CD4-positive, alpha-beta memory T cell (primary cell): ENCODE results near the gene PMM2. TPM values are rescaled to one million over a fixed set of nuclear protein-coding genes. Genes with fewer than 3 reads are reported as not detected.
"Not testable (repeated sequence)": the region's sequence is repeated elsewhere in the genome, so short reads cannot be mapped to it uniquely, and the experiment has no call there.

Source experiments
- CTCF ChIA-PET: fragments of 350-600 bp; sonication (Branson Sonifier 250); formaldehyde crosslinking; loops from one replicate; lab custom pipeline; 2021; ENCODE audit warnings: inconsistent platforms; ENCODE audit not compliant: partially characterized antibody; lab: Charles Lee
- POLR2A ChIA-PET: fragments of 350-600 bp; sonication (Branson Sonifier 250); formaldehyde crosslinking; loops from one replicate; lab custom pipeline; 2021; ENCODE audit not compliant: partially characterized antibody; lab: Charles Lee
- DNase-seq, 5 donors: peaks; one replicate each; pipeline versions ENCODE4 v3.0.0 to v3.0.0-alpha.2; 2020 to 2022; ENCODE audit warnings: mixed read lengths in 1 of 5
- H3K27ac ChIP-seq: one replicate; pipeline ENCODE4 v1.7.0; 2013; ENCODE audit warnings: low read depth, low read length
- H3K27me3 ChIP-seq: 2 replicates; pipeline ENCODE4 v1.7.0; 2013; ENCODE audit warnings: mild to moderate bottlenecking, low read length, moderate library complexity; ENCODE audit not compliant: insufficient read depth
- H3K36me3 ChIP-seq: 2 replicates; pipeline ENCODE4 v1.7.0; 2013; ENCODE audit warnings: mild to moderate bottlenecking, low read length, moderate library complexity; ENCODE audit not compliant: insufficient read depth
- H3K4me1 ChIP-seq: 2 replicates; pipeline ENCODE4 v1.7.0; 2013; ENCODE audit warnings: mild to moderate bottlenecking, low read length, moderate library complexity; ENCODE audit not compliant: insufficient read depth
- H3K4me3 ChIP-seq, 2 donors: one replicate each; pipeline ENCODE4 v1.7.0; 2013; ENCODE audit warnings: low read length in 2 of 2, mild to moderate bottlenecking in 1 of 2
- H3K9me3 ChIP-seq, 2 donors: one replicate each; pipeline ENCODE4 v1.7.0; 2013; ENCODE audit warnings: low read length in 2 of 2, control low read depth in 1 of 2; ENCODE audit not compliant: control insufficient read depth in 1 of 2
- H3K27ac Mint-ChIP-seq, 7 donors: one replicate each; pipeline ENCODE4 v1.8.0; 2020 to 2021; ENCODE audit warnings: mixed read lengths in 7 of 7, mild to moderate bottlenecking in 6 of 7, inconsistent platforms in 3 of 7, moderate library complexity in 3 of 7
- H3K27me3 Mint-ChIP-seq, 2 donors: one replicate each; pipeline ENCODE4 v1.8.0; 2020 to 2021; ENCODE audit warnings: mixed read lengths in 2 of 2
- H3K36me3 Mint-ChIP-seq, 2 donors: one replicate each; pipeline ENCODE4 v1.8.0; 2020 to 2021; ENCODE audit warnings: mixed read lengths in 2 of 2, inconsistent platforms in 1 of 2, mild to moderate bottlenecking in 1 of 2
- H3K4me1 Mint-ChIP-seq, 4 donors: one replicate each; pipeline ENCODE4 v1.8.0; 2020 to 2021; ENCODE audit warnings: mixed read lengths in 4 of 4, mild to moderate bottlenecking in 1 of 4
- H3K4me3 Mint-ChIP-seq, 8 donors: one replicate each; pipeline ENCODE4 v1.8.0; 2020 to 2021; ENCODE audit warnings: mixed read lengths in 8 of 8, mild to moderate bottlenecking in 7 of 8, moderate library complexity in 6 of 8, inconsistent platforms in 3 of 8
- H3K9me3 Mint-ChIP-seq, 8 donors: one replicate each; pipeline ENCODE4 v1.8.0; 2020 to 2021; ENCODE audit warnings: mixed read lengths in 8 of 8, mild to moderate bottlenecking in 5 of 8, inconsistent platforms in 3 of 8, moderate library complexity in 1 of 8
- intact Hi-C: fragments of 100-400 bp; cut with micrococcal nuclease; formaldehyde crosslinking; loops from one replicate; pipeline ENCODE4 v1.15.1; 2023
- polyA plus RNA-seq, 2 donors: library from polyadenylated mRNA; unstranded; fragments of 300-500 nt; fragmentation: Illumina TruSeq; gene quantifications; one replicate each; pipeline ENCODE4 v1.2.3, GENCODE V29; 2021
- total RNA-seq, 2 experiments: library from RNA; stranded (reverse); gene quantifications; one replicate each; pipeline ENCODE4 v1.2.3, GENCODE V29; 2021

Gene PMM2
- total and polyA plus RNA-seq, 4 experiments from 2014 or later: 21.2 to 61.7 (median 43.4) TPM

DNA sequence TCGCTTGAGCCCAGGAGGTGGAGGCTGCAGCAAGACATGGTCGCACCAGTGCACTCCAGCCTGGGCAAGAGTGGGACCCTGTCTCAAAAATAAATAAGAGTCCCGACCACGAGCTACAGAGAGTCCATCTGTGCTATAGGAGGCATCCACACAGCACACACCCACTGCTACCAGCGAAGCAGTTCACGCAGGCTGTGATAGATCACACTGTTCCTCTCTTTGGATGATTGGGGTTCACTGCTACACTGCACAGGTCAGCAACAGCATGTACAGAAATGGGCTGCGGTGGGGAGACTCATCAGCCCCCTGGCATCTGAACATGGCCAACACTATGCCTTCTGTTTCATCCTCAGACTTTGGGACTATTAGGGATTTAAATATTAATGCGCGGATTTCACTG, 33.8 kb downstream of the PMM2 start:
- no peaks in the 10 kb centered on the region for H3K27me3 Mint-ChIP-seq
- H3K9me3 Mint-ChIP-seq: no peaks in the 10 kb centered on the region
- H3K27ac Mint-ChIP-seq: peak overlapping the region in 1 of 7 donors; percentile 33
- intact Hi-C loops: no loop called here
- Histone ChIP-seq H3K9me3 (no peaks in the 10 kb centered on the region), H3K4me3 (no peak overlapping the region), H3K27me3 (no peaks in the 10 kb centered on the region), H3K27ac (no peak overlapping the region), H3K4me1 (no peaks in the 10 kb centered on the region), H3K36me3 (peaks cover 23% of the 10 kb centered on the region)
- peaks cover 0 to 13% (median 9%) of the 10 kb centered on the region in 4 donors for H3K4me1 Mint-ChIP-seq
- DNase-seq: no peak
- H3K36me3 Mint-ChIP-seq: peaks cover 12 to 38% of the 10 kb centered on the region in 2 donors
- ChIA-PET POLR2A (no interaction called here), CTCF (no interaction called here)
- no peak overlapping the region for H3K4me3 Mint-ChIP-seq

DNA sequence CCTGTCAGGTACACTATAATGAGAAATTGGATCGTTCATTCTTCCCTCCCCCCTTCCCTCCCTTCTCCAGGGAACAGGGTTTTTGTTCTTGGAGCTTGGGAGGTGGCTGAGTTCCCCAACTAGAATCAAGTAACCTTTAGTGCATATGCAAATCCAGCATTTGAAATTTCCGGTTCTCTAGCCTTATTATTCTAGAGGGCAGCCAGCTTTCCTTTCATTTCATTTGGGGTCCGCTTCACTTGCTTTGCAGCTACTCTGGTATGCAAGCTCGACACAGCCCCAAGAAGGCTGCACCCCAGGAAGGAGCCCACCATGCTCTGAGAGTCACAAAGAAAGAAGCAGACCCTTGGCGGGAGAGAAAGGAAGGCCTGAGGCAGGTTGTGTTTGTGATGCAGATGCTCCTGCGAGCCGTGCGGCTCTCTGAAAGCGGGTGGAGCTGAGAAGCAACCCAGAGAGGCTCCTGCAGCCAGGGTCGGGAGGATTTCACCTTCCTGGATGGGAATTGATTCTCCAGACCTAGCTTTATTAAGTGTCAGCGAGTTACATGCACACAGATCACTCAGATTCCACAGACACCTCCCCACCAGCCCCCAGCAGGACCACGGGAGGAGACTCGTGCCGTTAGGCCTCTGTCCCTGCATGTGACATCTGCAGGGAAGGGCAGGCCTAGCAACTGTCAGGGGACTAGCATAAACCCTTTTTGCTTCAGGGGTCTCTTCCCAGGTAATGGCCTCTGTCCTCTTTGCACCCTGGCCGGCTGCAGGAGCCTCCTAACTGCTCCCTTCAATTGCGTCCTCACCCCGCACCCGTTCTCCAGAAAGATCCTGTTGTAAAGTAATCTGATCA, 34.5 kb downstream of the PMM2 start:
- Mint-ChIP-seq H3K27me3 (no peaks in the 10 kb centered on the region), H3K4me3 (no peak overlapping the region), H3K27ac (peak overlapping the region in 3 of 7 donors; percentile 35 to 50 (median 40)), H3K4me1 (peaks cover 0 to 13% (median 9%) of the 10 kb centered on the region in 4 donors), H3K9me3 (no peaks in the 10 kb centered on the region), H3K36me3 (peaks cover 12 to 37% of the 10 kb centered on the region in 2 donors)
- intact Hi-C loops: no loop called here
- Histone ChIP-seq H3K4me3 (no peak overlapping the region), H3K4me1 (no peaks in the 10 kb centered on the region), H3K9me3 (no peaks in the 10 kb centered on the region), H3K27me3 (no peaks in the 10 kb centered on the region), H3K36me3 (peaks cover 23% of the 10 kb centered on the region), H3K27ac (no peak overlapping the region)
- ChIA-PET CTCF (no interaction called here), POLR2A (no interaction called here)
- DNase-seq: no peak

GRCh38 chr16:8832717-8833105, 35.1 kb downstream of the PMM2 start:
- Histone ChIP-seq H3K4me3 (no peak overlapping the region), H3K27ac (no peak overlapping the region), H3K4me1 (no peaks in the 10 kb centered on the region), H3K9me3 (no peaks in the 10 kb centered on the region), H3K27me3 (no peaks in the 10 kb centered on the region), H3K36me3 (peaks cover 23% of the 10 kb centered on the region)
- intact Hi-C loops: no loop called here
- Mint-ChIP-seq H3K9me3 (no peaks in the 10 kb centered on the region), H3K27me3 (no peaks in the 10 kb centered on the region), H3K36me3 (peaks cover 12 to 36% of the 10 kb centered on the region in 2 donors), H3K27ac (peak overlapping the region; percentile 35 to 78 (median 60)), H3K4me3 (peak overlapping the region in 3 of 8 donors; percentile 46 to 53 (median 50)), H3K4me1 (peaks cover 0 to 13% (median 9%) of the 10 kb centered on the region in 4 donors)
- CTCF ChIA-PET: no interaction called here
- POLR2A ChIA-PET: no interaction called here
- no peak for DNase-seq

- H3K4me1 ChIP-seq, H3K27ac Mint-ChIP-seq, POLR2A ChIA-PET, H3K27me3 Mint-ChIP-seq, H3K4me3 Mint-ChIP-seq, H3K36me3 ChIP-seq, H3K4me3 ChIP-seq, DNase-seq, H3K9me3 Mint-ChIP-seq, intact Hi-C loops, H3K27ac ChIP-seq, H3K27me3 ChIP-seq, H3K9me3 ChIP-seq, H3K36me3 Mint-ChIP-seq: not testable (repeated sequence)
- peaks cover 3 to 13% (median 5%) of the 10 kb centered on the region in 4 donors for H3K4me1 Mint-ChIP-seq
- CTCF ChIA-PET: interaction anchor here (1.1 kb wide), 1 partner anchor 34 kb away, joined by 4 read pairs; no protein-coding TSS in a partner anchor
Observed at GRCh38 chr16:8836797-8837196, 39.2 kb downstream of the PMM2 start.

GRCh38 chr16:8837594-8837993, 40.0 kb downstream of the PMM2 start:
- H3K4me3 Mint-ChIP-seq, DNase-seq, intact Hi-C loops, H3K4me3 ChIP-seq, H3K36me3 ChIP-seq, H3K36me3 Mint-ChIP-seq, H3K27me3 Mint-ChIP-seq, H3K9me3 Mint-ChIP-seq, H3K27ac Mint-ChIP-seq, H3K4me1 ChIP-seq, H3K27ac ChIP-seq, H3K27me3 ChIP-seq, CTCF ChIA-PET, H3K9me3 ChIP-seq, POLR2A ChIA-PET: not testable (repeated sequence)
- peaks cover 10 to 20% (median 11%) of the 10 kb centered on the region in 4 donors for H3K4me1 Mint-ChIP-seq

DNA sequence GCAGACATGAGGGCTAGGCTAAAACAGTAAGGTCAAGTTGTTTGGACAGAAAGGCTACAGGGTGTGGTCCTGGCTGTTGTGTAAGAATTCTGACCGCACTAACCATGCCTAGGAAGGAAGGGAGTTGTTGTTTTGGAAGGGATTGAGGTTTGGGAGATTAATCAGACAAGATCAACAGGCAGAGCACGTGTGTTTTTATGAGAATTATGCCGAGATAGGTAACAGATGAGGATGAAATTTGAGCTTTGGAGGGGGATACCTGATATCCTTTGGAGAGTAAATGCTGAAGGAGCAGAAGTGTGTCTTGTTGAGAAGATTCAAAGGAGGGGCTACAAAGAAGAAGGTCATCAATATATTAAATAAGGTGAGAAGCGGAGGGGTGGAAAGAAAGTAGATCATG, 44.4 kb downstream of the PMM2 start:
- H3K4me3 Mint-ChIP-seq: peak overlapping the region in 5 of 8 donors; percentile 3 to 62 (median 47)
- intact Hi-C loops, CTCF ChIA-PET, H3K4me1 ChIP-seq, H3K9me3 ChIP-seq, H3K36me3 ChIP-seq, H3K4me3 ChIP-seq, H3K27me3 Mint-ChIP-seq, H3K9me3 Mint-ChIP-seq, POLR2A ChIA-PET, DNase-seq, H3K27ac ChIP-seq, H3K27me3 ChIP-seq: not testable (repeated sequence)
- peaks cover 11 to 12% of the 10 kb centered on the region in 2 donors for H3K36me3 Mint-ChIP-seq
- H3K4me1 Mint-ChIP-seq: peaks cover 7 to 39% (median 19%) of the 10 kb centered on the region in 4 donors
- peak overlapping the region; percentile 14 to 94 (median 78) for H3K27ac Mint-ChIP-seq

DNA sequence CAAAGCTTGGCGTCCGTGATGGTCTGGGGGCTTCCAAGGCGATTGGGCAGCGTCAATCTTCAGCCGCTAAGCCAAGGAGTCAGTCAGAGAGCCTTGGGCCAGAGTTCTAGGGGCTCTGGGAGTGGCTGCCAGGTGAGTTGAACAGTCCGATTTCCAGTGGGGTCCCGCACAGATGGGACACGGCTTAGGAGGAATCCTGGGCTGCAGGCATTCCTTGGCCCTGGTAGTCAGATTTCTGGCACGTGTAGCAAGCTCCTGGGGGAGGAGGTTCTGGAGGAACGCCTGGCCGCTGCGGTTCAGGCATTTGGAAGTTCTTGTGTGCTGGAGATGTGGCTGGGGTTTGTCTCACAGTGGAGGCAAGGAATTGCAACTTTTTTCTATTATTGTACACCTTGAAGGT, 45.7 kb downstream of the PMM2 start:
- DNase-seq, H3K4me3 ChIP-seq, intact Hi-C loops, H3K27ac ChIP-seq, H3K4me1 ChIP-seq, POLR2A ChIA-PET, CTCF ChIA-PET, H3K27me3 Mint-ChIP-seq, H3K27me3 ChIP-seq, H3K9me3 Mint-ChIP-seq, H3K9me3 ChIP-seq, H3K36me3 ChIP-seq: not testable (repeated sequence)
- H3K27ac Mint-ChIP-seq: peak overlapping the region in 3 of 7 donors; percentile 9 to 81 (median 33)
- peaks cover 11 to 23% of the 10 kb centered on the region in 2 donors for H3K36me3 Mint-ChIP-seq
- H3K4me3 Mint-ChIP-seq: peak overlapping the region in 4 of 8 donors; percentile 2 to 57 (median 25)
- H3K4me1 Mint-ChIP-seq: peaks cover 7 to 39% (median 19%) of the 10 kb centered on the region in 4 donors
